HG03571 (cell line): Measurements from ENCODE around the gene LANCL2.

Experiments used
- ATAC-seq: cut with Tn5 transposase; IDR thresholded peaks from one replicate; pipeline ENCODE4 v1.9.1; 2021; ENCODE audit not compliant: unreplicated experiment

The LANCL2 gene

DNA sequence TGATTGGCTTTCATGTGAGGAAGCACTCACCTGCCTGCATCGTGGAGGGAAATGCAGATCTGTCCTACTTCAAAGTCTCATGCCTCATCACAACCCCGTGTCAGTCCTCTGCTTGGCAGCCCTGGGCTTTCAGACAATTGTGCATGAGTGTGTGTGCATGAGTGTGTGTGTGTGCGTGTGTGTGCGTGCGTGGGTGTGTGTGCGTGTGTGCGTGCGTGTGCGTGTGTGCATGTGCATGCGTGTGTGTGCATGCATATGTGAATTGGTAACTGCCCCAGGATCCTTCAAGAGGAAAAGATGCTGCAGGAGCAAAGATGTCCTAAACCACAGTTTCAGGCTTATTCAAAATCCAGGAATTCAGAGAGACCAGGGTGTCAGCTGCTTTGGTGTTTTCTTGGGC lies 71.3 kb downstream of the LANCL2 start:
- ATAC-seq, result no peak

DNA sequence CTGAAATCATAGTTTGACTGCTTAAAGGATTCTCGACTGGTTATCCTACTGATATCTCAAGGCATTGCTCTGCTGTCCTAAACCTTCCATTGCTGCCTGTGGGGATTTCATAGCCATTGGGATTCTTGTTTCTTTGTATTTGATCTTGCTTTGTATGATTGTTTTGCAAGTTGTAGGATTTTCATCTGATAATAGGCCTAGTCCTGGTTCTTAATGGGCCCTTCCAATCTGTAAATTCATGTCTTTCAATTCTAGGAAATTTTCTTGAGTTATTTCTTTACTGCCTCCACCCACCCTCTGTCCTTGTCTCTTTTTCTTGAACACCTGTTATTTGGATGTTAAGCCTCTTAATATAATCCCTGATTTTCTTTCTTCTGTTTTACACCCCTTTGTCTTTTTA lies 72.2 kb downstream of the LANCL2 start:
- no peak for ATAC-seq

GRCh38 chr7:55438085-55438756 lies 73.1 kb downstream of the LANCL2 start:
- no peak for ATAC-seq

GRCh38 chr7:55438757-55439525 lies 73.8 kb downstream of the LANCL2 start:
- ATAC-seq, result no peak

DNA sequence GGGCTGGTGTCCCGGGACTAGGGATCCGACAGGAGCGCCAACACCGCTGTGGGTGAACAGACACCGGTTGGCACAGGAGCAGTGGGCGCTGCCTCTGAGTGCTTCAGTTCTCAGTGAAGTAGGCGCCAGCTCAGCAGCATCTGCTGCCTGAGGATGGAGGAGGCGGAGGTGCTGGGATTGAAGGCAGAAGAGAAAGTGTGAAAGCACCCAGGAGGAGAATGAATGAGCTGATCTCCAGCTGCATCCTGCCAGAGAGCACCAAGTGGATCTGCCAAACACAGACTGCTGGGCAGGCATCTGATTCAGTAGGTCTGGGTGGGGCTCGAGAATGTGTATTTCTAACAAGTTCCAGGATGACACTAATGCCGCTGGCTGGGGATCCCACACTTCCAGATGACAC lies 74.5 kb downstream of the LANCL2 start:
- ATAC-seq, result no peak

DNA sequence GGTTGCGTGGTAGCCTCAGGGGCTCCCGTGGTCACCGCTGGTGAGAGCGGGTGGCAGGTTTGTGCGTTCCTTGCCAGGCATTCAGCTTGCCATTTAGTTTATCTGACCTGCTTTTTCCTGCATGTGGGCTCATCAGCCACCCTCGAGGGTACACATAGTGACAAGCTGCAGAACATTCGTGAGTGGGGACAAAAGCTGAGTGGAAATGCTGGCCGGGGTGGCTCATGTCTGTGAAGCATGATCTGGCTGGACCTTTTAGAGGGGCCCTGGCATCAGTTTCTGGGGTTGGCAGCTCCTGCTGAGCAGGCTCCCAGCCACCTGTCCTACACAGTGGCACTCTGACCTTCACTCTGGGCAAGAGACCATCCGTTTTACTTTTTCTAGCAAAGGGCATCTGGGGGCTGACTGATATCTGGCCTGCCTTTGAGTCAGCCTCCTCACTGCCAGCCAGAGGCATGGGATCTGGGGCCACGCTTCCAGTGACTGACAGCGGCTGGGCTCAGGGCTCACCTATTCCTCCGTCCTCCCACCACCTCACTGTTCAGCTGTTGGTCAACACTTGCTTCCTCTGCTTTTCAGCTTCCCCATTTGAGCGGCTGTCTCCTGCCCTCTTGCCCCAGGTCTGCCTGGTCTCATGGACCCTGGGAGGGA lies 75.0 kb downstream of the LANCL2 start:
- no peak for ATAC-seq

- ATAC-seq, result no peak
Observed at GRCh38 chr7:55441002-55441401, 75.9 kb downstream of the LANCL2 start.

- no peak for ATAC-seq
Observed at GRCh38 chr7:55441774-55442522, 76.8 kb downstream of the LANCL2 start.

DNA sequence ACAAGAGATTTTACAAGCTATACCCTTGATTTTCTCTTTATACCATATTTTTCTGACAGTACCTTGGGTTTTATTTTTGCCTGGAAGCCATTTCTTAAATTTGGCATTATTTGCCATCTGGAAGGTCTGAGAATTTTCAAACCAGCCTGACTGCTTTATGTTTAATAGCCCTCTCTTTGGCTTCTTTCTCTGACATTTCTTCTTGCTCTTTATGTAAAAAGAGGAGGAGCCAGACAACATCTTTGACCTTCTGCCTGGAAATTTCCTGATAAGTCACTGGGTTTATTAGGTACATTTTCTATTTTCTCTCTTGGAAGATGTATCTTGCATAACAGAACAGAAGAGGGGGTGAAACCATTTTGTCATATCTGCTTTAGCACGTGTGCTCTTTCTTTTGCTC lies 79.6 kb downstream of the LANCL2 start:
- ATAC-seq, result no peak

GRCh38 chr7:55448526-55448925 lies 83.4 kb downstream of the LANCL2 start:
- ATAC-seq, result no peak

GRCh38 chr7:55449205-55449991 lies 84.3 kb downstream of the LANCL2 start:
- ATAC-seq, result no peak

GRCh38 chr7:55449992-55450535 lies 84.9 kb downstream of the LANCL2 start:
- ATAC-seq, result no peak

DNA sequence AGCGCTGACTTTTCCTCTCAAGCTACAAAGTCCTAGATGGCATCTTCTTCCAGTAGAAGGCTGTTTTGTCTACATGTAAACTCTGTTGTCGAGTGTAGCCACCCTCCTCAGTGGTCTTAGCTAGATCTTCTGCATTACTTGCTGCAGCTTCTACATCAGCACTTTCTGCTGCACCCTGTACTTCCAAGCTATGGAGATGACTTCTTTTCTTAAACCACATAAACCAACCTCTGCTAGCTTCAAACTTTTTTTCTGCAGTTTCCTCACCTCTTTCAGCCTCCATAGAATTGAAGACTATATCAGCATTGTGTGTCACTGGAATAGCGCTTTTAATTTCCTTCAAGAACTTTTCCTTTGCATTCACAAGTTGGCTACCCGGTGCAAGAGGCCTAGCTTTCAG lies 87.8 kb downstream of the LANCL2 start:
- no peak for ATAC-seq

- no peak for ATAC-seq
Observed at GRCh38 chr7:55457801-55458200, 92.7 kb downstream of the LANCL2 start.

- no peak for ATAC-seq
Observed at GRCh38 chr7:55458351-55458750, 93.2 kb downstream of the LANCL2 start.

- no peak for ATAC-seq
Observed at GRCh38 chr7:55463686-55464262, 98.6 kb downstream of the LANCL2 start.

- ATAC-seq, result no peak
Observed at GRCh38 chr7:55464422-55464821, 99.3 kb downstream of the LANCL2 start.

- no peak for ATAC-seq
Observed at GRCh38 chr7:55465691-55466090, 100.6 kb downstream of the LANCL2 start.

GRCh38 chr7:55467047-55467593 lies 102.0 kb downstream of the LANCL2 start:
- ATAC-seq, result no peak

DNA sequence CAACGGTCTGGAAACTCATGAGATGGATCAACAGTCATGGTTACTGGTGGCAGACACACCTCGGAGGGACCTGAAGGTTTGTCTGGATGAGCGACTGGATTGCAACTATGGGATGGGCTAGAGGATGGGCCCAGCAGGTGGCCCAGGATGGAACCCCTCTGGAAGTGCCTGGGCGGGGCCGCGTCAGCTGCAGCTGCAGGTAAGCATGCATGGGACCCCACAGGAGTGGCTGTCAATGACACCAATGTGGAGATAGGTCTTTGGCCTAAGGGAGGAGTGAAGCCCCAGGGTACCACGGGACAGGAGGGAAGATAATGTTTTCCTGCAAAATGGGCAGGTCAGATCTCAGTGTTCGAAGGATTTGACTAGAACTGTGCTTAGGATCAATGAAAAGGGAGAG lies 103.4 kb downstream of the LANCL2 start:
- no peak for ATAC-seq
